DND-41 (cell line): ENCODE results near the gene SLC1A2.

Source experiments
- ATAC-seq: fragments of 200-7000 bp; cut with Tn5 transposase; 3 replicates; pipeline ENCODE4 v1.9.1; 2021; ENCODE audit warnings: low read depth; ENCODE audit not compliant: insufficient read depth
- DNase-seq: peaks from one replicate; pipeline ENCODE4 v3.0.0-alpha.2; 2020
- H2AFZ ChIP-seq: 2 replicates; pipeline ENCODE4 v1.6.0; 2012; ENCODE audit warnings: low read depth, low read length
- H3K27ac ChIP-seq: 2 replicates; pipeline ENCODE4 v1.5.1; 2012; ENCODE audit warnings: low read length, inconsistent platforms
- H3K27me3 ChIP-seq: fragments of 200-600 bp; sonication (generic); 2 replicates; pipeline ENCODE4 v1.6.0; 2012; ENCODE audit warnings: low read length, mild to moderate bottlenecking, inconsistent platforms; ENCODE audit not compliant: insufficient read depth, poor library complexity
- H3K36me3 ChIP-seq: 2 replicates; pipeline ENCODE4 v1.5.1; 2012; ENCODE audit warnings: low read length, inconsistent platforms; ENCODE audit not compliant: insufficient read depth
- H3K4me1 ChIP-seq: 2 replicates; pipeline ENCODE4 v1.5.1; 2012; ENCODE audit warnings: mild to moderate bottlenecking, low read length; ENCODE audit not compliant: insufficient read depth
- H3K4me2 ChIP-seq: 2 replicates; pipeline ENCODE4 v1.6.0; 2012; ENCODE audit warnings: mild to moderate bottlenecking, moderate library complexity, low read length, inconsistent platforms; ENCODE audit not compliant: insufficient read depth
- H3K4me3 ChIP-seq, 2 experiments: fragments of 200-600 bp in 1 of 2; shearing (Covaris generic) in 1 of 2; 2 replicates each; pipeline ENCODE4 v1.5.1; 2012 to 2016; ENCODE audit warnings: inconsistent platforms in 2 of 2, low read length in 2 of 2, mild to moderate bottlenecking in 2 of 2, low read depth in 1 of 2, moderate library complexity in 1 of 2
- H3K79me2 ChIP-seq: 2 replicates; pipeline ENCODE4 v1.6.0; 2012; ENCODE audit warnings: low read length, inconsistent platforms; ENCODE audit not compliant: insufficient read depth
- H3K9ac ChIP-seq: 2 replicates; pipeline ENCODE4 v1.6.0; 2012; ENCODE audit warnings: low read depth, mild to moderate bottlenecking, inconsistent platforms, low read length, moderate library complexity
- H3K9me3 ChIP-seq: 2 replicates; pipeline ENCODE4 v1.5.1; 2012; ENCODE audit warnings: low read length, moderate library complexity, mild to moderate bottlenecking, inconsistent platforms; ENCODE audit not compliant: insufficient read depth, severe bottlenecking
- H4K20me1 ChIP-seq: 2 replicates; pipeline ENCODE4 v1.6.0; 2012; ENCODE audit warnings: low read length; ENCODE audit not compliant: insufficient read depth
- EZH2 ChIP-seq: IDR thresholded peaks from 3 replicates; pipeline ENCODE4 v1.6.1; 2012; ENCODE audit warnings: borderline replicate concordance, low read depth, mild to moderate bottlenecking, moderate library complexity, low read length, inconsistent platforms; ENCODE audit not compliant: severe bottlenecking
- TF ChIP-seq, protein P1 (sequence below): IDR thresholded peaks from 2 replicates; pipeline ENCODE4 v1.5.1; 2012; ENCODE audit warnings: borderline replicate concordance, low read length, moderate library complexity, mild to moderate bottlenecking; ENCODE audit not compliant: poor library complexity, severe bottlenecking; ENCODE audit errors: extremely low read depth

Gene SLC1A2

GRCh38 chr11:35337136-35337913, 82.0 kb downstream of the SLC1A2 start:
- no peaks in the 10 kb centered on the region for H3K4me1 ChIP-seq
- no peaks in the 10 kb centered on the region for H3K9me3 ChIP-seq
- H3K27me3 ChIP-seq: peaks cover 4% of the 10 kb centered on the region
- H2AFZ ChIP-seq: no peak overlapping the region
- no peak overlapping the region for H3K4me2 ChIP-seq
- H3K27ac ChIP-seq: no peak overlapping the region
- H4K20me1 ChIP-seq: no peaks in the 10 kb centered on the region
- H3K36me3 ChIP-seq: no peaks in the 10 kb centered on the region
- H3K4me3 ChIP-seq: no peak overlapping the region
- H3K79me2 ChIP-seq: no peaks in the 10 kb centered on the region
- no peak for DNase-seq
- no peak for ATAC-seq
- no peak for TF ChIP-seq EZH2
- TF ChIP-seq, protein P1, sequence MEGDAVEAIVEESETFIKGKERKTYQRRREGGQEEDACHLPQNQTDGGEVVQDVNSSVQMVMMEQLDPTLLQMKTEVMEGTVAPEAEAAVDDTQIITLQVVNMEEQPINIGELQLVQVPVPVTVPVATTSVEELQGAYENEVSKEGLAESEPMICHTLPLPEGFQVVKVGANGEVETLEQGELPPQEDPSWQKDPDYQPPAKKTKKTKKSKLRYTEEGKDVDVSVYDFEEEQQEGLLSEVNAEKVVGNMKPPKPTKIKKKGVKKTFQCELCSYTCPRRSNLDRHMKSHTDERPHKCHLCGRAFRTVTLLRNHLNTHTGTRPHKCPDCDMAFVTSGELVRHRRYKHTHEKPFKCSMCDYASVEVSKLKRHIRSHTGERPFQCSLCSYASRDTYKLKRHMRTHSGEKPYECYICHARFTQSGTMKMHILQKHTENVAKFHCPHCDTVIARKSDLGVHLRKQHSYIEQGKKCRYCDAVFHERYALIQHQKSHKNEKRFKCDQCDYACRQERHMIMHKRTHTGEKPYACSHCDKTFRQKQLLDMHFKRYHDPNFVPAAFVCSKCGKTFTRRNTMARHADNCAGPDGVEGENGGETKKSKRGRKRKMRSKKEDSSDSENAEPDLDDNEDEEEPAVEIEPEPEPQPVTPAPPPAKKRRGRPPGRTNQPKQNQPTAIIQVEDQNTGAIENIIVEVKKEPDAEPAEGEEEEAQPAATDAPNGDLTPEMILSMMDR: no peak
- no peak overlapping the region for H3K9ac ChIP-seq

- Histone ChIP-seq H3K9ac (no peak overlapping the region), H3K27me3 (peaks cover 7% of the 10 kb centered on the region), H2AFZ (no peak overlapping the region), H3K36me3 (no peaks in the 10 kb centered on the region), H3K79me2 (no peaks in the 10 kb centered on the region), H3K4me2 (no peak overlapping the region), H4K20me1 (no peaks in the 10 kb centered on the region), H3K4me1 (no peaks in the 10 kb centered on the region), H3K27ac (no peak overlapping the region), H3K9me3 (no peaks in the 10 kb centered on the region), H3K4me3 (no peak overlapping the region)
- no peak for TF ChIP-seq EZH2
- TF ChIP-seq, protein P1: no peak
- ATAC-seq (no peak), DNase-seq (no peak)
Measured at GRCh38 chr11:35336726-35337125, 82.6 kb downstream of the SLC1A2 start.

- TF ChIP-seq, protein P1: no peak
- no peak for TF ChIP-seq EZH2
- DNase-seq: no peak
- Histone ChIP-seq H3K79me2 (no peaks in the 10 kb centered on the region), H3K36me3 (no peaks in the 10 kb centered on the region), H3K27ac (no peak overlapping the region), H2AFZ (no peak overlapping the region), H3K9me3 (no peaks in the 10 kb centered on the region), H3K27me3 (peaks cover 7% of the 10 kb centered on the region), H4K20me1 (no peaks in the 10 kb centered on the region), H3K9ac (no peak overlapping the region), H3K4me2 (no peak overlapping the region), H3K4me3 (no peak overlapping the region), H3K4me1 (no peaks in the 10 kb centered on the region)
- ATAC-seq: no peak
Measured at GRCh38 chr11:35335226-35335625, 84.1 kb downstream of the SLC1A2 start.
